GM12892 (cell line): ENCODE data around the gene ANKRD35.

ENCODE experiments used
- DNase-seq: peaks from one replicate; pipeline ENCODE4 v3.0.0; 2011; ENCODE audit not compliant: insufficient read length
- FAIRE-seq: peaks from 2 replicates; lab custom pipeline; 2011; peaks lifted over from hg19 to GRCh38; lab: Jason Lieb, UNC
- POLR2A ChIP-seq: IDR thresholded peaks from 2 replicates; pipeline ENCODE4 v1.6.1; 2011; ENCODE audit warnings: low read depth, low read length, control low read depth
- POLR2AphosphoS5 ChIP-seq: IDR thresholded peaks from 2 replicates; pipeline ENCODE4 v1.6.1; 2011; ENCODE audit warnings: low read depth, low read length, control low read depth
- TAF1 ChIP-seq: IDR thresholded peaks from 2 replicates; pipeline ENCODE4 v1.6.1; 2011; ENCODE audit warnings: low read depth, mild to moderate bottlenecking, control low read depth, low read length, borderline replicate concordance

The ANKRD35 gene

DNA sequence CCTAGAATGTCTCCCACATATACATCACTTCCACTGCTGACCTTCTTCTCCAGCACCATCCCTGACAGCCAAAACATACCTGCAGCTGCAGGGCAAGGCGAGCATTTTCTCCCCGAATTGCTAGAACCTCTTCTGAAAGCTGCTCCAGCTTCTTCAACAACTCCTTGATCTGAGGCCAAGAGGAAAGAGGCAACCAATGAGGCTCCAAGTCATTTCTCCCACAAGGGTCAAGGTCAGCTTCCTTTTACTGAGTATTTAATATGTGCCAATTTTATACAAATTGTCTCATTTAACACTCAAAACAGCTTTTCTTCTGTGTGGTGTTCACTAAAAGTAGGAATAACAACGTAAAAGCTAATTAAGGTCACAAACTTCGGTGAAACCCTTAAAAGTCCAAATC lies 17.4 kb downstream of the ANKRD35 start:
- TF ChIP-seq POLR2A, result no peak
- no peak for TF ChIP-seq TAF1
- no peak for TF ChIP-seq POLR2AphosphoS5
- DNase-seq (no peak), FAIRE-seq (no peak)

- DNase-seq, result no peak
- FAIRE-seq, result no peak
- TF ChIP-seq POLR2AphosphoS5, result no peak
- TF ChIP-seq POLR2A, result no peak
- no peak for TF ChIP-seq TAF1
Observed at GRCh38 chr1:145863282-145864018, 22.2 kb downstream of the ANKRD35 start.

DNA sequence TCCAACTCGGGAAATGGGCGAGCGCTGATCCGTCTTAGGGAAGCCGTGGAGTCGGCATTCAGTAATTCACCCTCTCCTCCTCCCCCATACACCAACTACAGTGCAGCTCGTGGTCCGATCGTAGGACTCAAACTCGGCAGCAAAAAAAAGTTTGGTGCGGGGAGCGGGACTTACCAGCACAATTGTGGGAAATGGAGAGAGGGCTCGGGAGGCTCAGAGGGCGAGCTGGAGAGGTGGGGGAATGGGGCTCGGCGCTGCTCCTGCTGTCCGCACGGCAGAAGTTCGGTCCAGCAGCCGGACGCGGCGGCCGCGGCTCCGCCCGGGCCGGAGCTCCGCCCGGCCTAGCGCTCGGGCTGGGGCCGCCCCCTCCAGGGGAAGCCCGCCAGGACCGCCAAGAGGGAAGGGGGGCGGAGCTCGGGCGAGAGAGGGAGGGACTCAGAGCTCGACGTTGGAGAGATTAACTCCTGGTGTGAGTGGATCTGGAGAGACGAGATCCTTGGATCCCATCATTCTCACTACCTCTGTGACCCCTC lies 26.1 kb downstream of the ANKRD35 start:
- peak; percentile 88 for DNase-seq
- FAIRE-seq, result peak; percentile 92
- peak; percentile 29; the same call in 1 of the 2 replicates for TF ChIP-seq POLR2A
- no peak for TF ChIP-seq TAF1

GRCh38 chr1:145858901-145859490 lies 26.7 kb downstream of the ANKRD35 start, which contains the start of gene PIAS3:
Gene PIAS3 (minus strand): TSS chr1:145859081. CDS start chr1:145858990, 91 bp downstream.
- peak; percentile 96 for DNase-seq
- peak; percentile 93 for FAIRE-seq

GRCh38 chr1:145858238-145858900 lies 27.3 kb downstream of the ANKRD35 start:
- FAIRE-seq, result peak; percentile 66
- DNase-seq, result peak; percentile 41
- TF ChIP-seq POLR2A, result no peak
- TF ChIP-seq TAF1, result no peak
- no peak for TF ChIP-seq POLR2AphosphoS5

More at GRCh38 chr1:145858901-145859490, 26.7 kb downstream of the ANKRD35 start, which contains the start of gene PIAS3:
- TF ChIP-seq POLR2AphosphoS5 (no peak), TAF1 (peak; percentile 14; the same call in 1 of the 2 replicates), POLR2A (no peak)

DNA sequence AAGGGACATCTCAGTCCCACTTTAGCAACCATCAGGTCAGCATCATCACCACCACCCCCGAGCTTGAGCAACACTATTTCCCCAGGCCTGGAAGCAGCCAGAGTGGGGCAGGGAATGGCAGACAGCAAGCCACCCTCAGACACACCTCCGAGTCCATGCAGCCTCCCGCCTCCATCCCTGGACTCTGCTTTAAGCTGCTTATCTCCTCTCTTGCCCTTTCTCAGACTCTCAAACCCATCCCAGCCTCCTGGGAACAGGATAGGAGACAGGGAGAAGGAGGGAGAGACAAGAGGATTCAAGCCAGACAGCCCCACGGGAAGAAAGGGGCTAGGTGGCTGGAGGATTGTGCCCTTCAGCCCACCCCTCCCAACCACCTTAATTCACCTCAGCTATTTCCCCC lies 28.5 kb downstream of the ANKRD35 start:
- no peak for FAIRE-seq
- TF ChIP-seq POLR2A (no peak), POLR2AphosphoS5 (no peak), TAF1 (no peak)
- DNase-seq, result no peak

DNA sequence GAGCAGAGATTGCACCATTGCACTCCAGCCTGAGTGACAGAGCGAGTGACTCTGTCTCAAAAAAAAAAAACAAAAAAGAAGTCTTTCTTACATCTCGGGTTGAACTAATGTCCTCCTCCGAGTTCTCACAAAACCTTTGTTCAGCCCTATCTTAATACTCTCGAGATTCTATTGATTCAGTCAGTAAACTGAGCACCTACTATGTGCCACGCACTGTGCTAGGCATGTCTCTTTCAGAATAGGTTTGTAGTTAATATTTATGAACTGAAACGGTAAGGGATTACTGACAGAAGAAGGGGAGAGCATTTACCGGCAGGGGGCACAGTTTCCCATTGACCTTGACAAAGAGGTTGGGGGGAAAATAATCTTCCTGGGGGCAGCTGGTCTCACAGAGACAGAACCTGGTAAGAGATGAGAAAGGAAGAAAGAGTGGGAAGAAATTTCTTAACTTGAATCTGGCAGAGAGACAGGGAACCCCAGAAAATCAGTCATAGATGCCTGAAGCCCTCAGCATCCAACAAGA lies 30.2 kb downstream of the ANKRD35 start:
- TF ChIP-seq TAF1 (no peak), POLR2AphosphoS5 (no peak)
- FAIRE-seq (no peak), DNase-seq (no peak)

GRCh38 chr1:145849356-145850160 lies 36.1 kb downstream of the ANKRD35 start:
- FAIRE-seq (no peak), DNase-seq (no peak)
- no peak for TF ChIP-seq POLR2A
- TF ChIP-seq POLR2AphosphoS5, result no peak
- TF ChIP-seq TAF1, result no peak

GRCh38 chr1:145847827-145848226 lies 37.8 kb downstream of the ANKRD35 start:
- FAIRE-seq, result no peak
- DNase-seq, result no peak
- TF ChIP-seq POLR2AphosphoS5 (no peak), POLR2A (no peak), TAF1 (no peak)

- TF ChIP-seq POLR2A (no peak), TAF1 (no peak), POLR2AphosphoS5 (no peak)
- FAIRE-seq, result peak; percentile 79
- peak; percentile 62 for DNase-seq
Observed at GRCh38 chr1:145846201-145846612, 39.5 kb downstream of the ANKRD35 start.

- FAIRE-seq (peak; percentile 21), DNase-seq (peak; percentile 91)
- TF ChIP-seq TAF1 (no peak), POLR2AphosphoS5 (peak; percentile 68; the same call in 1 of the 2 replicates), POLR2A (peak; percentile 45; the same call in 1 of the 2 replicates)
Observed at GRCh38 chr1:145845514-145846161, 40.0 kb downstream of the ANKRD35 start, which contains the start of gene NUDT17. Gene NUDT17 (plus strand): TSS chr1:145845630. CDS start chr1:145845641, 11 bp downstream.
